Lung microvascular endothelial cell (primary cell): Measurements from ENCODE around the gene CBFA2T3. TPM values are rescaled to one million over a fixed set of nuclear protein-coding genes. Genes with fewer than 3 reads are reported as not detected.

Source experiments
- DNase-seq, 2 donors: peaks; one replicate each; pipeline versions ENCODE4 v3.0.0 to v3.0.0-alpha.2; 2010; ENCODE audit warnings: low read depth in 2 of 2
- total RNA-seq: library from RNA; depleted of rRNA; stranded (reverse); fragments of >200 nt; gene quantifications from 2 replicates; pipeline ENCODE4 v1.2.1, GENCODE V29; 2014

CBFA2T3 gene
- total RNA-seq, 1 donor from 2014 or later: not detected

DNA sequence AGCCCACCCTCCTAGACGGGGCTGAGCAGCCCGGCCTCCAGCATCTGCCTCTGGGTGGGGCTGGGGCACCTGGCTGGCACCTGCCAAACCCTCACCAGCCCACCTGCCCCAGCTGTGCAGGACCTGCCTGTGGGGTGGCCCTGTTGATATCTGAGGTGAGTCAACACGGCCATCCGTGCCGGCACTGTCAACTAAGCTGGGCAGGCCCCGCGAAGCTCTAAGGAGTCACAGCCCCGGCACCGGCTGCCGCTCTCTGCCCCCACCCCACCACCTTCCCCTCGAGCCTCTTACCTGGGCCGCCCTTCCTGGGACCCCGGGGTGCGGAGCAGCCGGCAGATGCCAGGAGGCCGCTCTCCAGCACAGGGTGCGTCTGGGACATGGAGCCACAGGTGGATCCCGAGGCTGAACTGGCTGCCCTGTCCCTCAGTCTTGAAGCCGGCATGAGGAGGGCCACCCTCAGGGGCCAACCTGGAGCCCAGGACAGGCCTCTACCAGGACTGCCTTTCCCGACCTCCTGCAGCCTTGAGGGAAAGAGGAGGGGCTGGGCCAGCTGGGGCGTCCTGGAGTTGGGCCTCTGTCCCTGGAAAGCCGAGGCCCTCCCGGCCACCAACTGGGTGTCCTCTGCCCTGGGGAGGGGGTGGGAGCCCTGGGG is 515 bp downstream of the CBFA2T3 start:
- DNase-seq: no peak

DNA sequence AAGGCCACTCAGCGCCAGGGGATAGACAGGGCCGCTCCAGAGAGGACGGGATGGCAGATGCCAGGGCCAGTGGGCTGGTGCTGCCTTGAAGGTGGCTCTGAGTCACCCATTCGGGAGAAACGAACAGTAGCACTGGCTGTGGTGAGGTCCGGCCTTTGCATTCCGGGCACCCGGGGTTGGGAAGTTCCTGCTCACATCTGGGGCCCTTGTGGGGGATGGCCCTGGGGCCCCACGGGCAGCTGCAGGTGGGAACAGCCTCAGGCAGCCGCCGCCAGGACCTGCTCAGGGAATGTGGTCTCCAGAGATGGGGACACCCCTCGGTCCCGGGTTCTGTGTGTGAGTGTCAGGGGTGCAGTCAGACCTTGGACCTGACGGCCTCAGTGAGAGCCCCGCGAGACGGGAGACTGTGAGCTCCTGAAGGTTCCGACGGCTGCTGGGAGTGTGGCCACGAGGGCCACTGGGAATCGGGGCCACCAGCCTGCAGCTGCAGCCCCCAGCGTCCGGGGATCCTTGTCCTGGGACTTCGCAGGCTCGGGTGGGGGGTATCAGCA is 1.4 kb downstream of the CBFA2T3 start:
- no peak for DNase-seq

DNA sequence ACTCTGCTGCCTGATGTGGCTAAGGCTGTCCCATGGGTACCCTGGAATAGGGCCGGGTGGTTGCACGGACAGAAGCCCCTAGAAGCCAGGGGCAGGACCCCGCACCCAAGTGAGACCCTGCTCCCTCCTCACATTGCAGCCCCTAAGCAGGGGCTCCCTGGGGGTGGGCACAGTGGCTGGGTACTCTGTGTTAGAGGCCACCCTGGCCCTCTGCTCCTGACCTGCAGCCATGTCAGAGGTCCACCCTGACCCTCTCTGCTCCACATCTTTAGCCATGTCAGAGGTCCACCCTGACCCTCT is 2.1 kb downstream of the CBFA2T3 start:
- no peak for DNase-seq

DNA sequence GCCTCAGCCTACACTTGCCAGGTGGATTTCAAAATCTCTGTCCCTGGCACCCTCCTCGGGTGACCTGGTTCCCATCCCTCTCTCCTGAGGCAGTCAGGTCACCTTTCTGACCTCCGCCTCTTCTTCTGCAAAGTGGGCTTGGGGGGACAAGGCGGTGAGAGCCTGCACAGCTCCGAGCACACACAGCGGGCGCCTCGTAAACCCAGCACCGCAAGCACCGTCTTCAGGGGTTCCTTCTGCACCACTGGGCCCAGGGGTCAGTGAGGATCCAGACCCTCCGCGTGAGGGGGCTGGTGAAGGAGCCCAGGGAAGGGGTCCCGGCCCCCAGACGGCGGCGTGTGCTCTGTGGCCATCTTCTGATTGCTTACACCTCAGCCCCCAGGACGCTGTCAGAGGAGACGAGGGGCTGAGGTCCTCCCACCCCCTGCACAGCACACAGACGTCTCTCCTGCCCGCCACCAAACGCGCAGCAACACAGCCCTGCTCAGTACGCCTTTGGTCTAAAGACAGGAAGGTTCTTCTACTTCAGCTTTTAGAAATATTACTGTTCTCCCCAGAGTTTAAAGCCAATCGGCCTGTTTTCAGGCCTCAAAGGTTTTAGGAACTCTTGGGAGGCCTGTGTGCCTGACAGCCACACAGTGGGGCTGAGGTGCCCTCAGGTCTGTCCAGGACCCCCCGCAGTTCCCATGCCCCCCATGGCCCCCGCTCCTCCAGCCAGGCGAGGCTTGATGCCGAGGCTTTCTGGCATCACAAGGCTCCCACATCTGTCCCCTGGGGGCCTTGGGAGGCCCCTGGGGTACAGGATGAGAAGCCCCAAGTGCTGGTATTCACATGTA is 2.7 kb downstream of the CBFA2T3 start:
- DNase-seq: no peak

DNA sequence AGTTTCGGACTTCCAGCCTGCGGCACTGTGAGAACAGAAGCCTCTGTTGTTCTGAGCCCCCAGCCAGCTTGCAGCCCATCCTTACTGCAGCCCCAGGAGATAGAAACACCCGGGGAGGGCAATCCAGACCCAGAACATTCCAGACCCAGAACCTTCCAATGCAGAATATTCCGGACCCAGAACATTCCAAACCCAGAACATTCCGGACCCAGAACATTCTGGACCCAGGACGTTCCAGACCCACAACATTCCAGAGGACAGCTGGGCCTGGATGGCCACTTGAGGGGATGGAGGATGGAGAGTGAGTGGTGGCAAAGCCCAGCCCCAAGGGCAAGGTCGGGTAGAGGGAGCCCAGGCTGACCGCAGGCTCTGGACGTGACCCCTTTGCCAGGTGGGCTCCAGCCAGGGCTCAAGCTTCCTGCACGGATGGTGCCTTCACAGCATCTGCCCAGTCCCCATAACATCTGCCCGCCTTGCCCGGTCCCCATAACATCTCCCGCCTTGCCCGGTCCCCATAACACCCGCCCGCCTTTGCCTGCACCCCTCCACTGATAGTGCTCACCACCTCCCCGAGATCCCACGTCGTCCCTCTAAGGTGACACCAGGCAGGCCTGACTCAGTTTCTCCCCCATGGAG is 3.5 kb downstream of the CBFA2T3 start:
- no peak for DNase-seq

DNA sequence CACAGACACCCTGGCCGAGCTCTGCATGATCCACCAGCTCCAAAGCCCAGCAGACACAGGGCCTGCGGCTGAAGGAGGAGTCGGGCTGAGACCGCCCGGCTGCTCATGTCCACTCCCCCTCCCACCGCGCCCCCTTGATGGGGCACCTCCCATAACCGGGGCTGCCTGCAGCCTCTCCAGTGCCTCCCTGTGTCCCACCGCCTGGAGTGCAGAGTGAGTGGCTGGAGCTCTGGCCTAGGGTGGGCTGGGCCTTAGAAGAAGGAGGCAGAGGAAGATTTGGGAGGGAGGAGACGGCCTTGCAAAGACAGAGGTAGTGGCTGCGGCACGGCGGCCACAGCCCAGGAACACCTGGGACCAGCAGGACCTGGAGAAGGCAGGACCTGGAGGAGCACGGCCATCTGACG is 4.0 kb downstream of the CBFA2T3 start:
- DNase-seq: no peak

DNA sequence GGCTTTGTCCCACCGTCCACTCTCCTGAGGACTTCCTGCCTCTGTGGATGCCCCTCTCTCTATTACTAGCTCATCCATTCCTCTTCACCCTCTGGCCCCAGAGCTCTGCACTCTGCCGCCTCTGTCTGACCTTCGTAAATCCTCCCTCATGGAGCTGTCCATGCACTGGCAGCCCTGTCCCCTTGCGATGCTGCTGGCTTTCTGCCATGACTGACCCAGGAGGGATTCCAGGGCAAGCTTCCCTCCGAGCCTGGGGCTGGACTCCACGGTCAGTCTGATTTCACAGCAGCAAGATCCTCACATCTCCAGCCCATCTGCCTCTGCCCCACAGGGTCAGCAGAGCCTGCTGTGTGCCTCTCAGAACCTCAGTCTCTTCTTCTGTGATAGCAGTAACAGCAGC is 4.7 kb downstream of the CBFA2T3 start:
- no peak for DNase-seq

DNA sequence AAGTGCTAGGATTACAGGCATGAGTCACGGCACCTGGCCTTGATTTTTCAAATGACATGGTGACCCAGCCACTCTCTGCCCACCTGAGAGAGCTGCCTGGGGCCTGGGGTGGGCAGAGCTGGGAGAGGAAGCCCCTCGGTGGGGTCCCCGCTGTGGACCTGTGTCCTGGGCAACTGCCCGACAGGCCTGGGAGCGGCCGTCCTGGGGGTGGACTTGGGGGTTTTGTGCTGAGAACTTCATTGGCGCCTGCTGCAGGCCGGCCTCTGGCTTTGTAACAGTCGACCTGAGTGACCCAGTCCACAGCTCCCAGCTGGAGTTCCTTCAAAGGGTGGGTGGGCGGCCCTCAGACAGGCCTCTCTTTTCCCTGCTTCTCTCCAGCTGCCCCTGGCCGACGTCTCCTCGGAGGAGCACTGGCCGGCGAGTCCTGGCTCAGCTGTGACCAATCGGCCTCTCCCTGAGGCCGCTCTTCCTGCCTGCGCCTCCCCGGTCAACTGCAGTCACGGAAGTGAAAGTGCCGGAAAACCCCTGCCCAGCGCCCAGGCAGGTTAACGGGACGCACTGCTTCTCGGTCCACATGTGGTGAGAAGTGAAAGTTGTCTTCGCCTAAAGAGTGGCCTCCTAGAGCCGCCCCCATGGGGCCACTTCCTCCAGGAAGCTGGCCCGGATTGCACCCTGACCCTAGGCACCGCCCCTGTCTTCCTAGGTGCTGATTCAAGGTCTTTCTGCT is 5.5 kb downstream of the CBFA2T3 start:
- DNase-seq: no peak

DNA sequence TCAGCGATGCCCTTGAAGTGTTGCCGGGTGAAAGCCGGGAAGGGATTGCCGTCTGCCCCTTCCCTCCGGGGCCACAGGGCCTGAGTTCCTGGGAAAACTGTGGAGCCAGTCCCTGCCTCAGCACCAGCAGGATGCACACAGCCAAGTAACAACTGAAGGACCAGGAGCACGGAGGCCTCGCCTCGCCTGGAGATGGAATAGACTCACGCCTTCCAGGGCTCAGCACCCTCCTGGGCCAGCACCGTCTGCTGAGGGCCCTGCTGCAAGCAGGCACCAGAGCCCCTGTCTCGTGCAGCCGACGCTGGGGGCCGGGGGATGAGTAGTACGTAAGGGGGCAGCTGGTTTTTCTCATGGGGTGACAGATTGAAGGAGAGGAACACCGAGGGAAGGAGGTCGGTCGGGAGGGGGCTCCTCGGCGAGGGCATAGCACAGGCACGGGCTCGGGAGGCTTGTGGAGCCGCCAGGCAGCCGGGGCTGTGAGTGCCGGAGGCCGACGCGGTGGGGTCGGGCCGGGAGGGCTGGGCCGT is 6.4 kb downstream of the CBFA2T3 start:
- no peak for DNase-seq

DNA sequence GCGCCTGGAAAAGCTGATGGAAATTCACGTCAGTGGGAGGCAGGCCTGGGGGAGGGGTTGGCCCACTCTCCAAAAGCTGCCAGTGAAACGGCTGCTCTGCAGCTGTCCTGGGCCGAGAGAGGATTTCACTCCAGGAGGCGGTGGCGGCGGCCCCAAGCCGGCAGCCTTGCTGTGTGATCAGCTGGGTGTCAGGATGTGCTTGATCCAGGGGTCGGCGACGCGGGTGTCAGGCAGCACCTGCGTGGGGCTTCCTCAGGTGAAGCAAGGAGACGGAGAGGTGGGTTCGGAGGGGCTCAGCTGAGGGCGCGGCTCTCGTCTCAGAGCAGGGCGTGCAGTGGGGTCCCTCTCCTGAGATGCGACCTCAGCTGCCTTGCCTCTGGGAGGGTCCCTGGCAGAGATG is 7.0 kb downstream of the CBFA2T3 start:
- DNase-seq: no peak

DNA sequence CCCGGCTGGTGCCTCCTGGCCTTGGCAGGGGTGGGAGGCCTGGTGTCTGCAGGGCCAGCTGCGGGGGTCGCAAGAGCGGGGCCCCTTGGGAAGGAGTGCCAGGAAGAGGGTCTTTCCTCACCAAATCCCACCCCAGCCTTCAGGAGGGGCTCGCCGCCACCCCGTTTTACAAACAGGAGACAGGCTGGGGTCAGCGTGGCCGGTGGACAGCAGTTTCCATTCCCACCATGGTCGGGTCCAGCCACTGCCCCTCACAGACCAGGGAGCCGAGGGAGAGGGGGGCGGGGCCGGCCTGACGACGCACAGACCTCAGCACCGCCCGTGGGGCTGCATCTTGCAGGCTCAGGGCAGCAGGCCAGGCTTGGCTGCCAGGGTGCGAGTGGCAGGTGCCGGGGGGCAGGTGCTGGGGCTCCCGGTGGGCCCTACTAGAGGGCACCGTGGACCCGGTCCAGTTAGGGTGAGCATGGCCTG is 7.6 kb downstream of the CBFA2T3 start:
- DNase-seq: no peak

DNA sequence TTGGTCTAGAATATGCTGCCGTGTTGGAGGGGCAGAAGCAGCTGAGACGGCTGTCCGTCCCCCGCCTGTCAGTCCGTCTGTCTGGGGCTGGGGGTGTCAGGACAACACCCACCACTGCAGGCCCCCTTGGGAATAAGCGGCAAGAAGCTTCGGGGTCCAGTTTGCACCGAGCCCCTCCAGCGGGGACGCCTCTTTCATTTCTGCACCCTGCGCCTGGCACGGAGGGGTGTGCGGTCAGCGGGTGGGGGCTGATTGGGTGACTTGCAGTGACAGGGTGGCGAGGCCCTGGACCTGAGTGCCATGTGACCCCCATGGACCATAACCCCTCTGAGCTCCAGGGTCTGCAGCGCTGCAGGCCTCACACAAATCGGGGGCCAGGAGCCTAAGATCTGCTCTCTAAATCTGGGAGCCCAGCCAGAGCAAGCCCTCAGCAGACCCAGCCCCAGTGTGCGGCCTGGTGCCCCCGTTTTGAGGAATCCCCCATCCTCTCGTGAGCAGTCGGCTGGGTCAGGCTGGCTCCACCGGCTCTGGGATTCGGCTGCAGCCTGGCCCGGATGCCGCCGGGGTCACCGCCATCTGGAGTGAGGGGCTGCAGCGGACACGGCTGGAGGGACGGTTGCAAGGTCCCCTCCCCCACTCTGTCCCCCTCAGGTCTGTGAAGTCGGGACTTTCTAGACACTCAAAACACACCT is 8.3 kb downstream of the CBFA2T3 start:
- no peak for DNase-seq

DNA sequence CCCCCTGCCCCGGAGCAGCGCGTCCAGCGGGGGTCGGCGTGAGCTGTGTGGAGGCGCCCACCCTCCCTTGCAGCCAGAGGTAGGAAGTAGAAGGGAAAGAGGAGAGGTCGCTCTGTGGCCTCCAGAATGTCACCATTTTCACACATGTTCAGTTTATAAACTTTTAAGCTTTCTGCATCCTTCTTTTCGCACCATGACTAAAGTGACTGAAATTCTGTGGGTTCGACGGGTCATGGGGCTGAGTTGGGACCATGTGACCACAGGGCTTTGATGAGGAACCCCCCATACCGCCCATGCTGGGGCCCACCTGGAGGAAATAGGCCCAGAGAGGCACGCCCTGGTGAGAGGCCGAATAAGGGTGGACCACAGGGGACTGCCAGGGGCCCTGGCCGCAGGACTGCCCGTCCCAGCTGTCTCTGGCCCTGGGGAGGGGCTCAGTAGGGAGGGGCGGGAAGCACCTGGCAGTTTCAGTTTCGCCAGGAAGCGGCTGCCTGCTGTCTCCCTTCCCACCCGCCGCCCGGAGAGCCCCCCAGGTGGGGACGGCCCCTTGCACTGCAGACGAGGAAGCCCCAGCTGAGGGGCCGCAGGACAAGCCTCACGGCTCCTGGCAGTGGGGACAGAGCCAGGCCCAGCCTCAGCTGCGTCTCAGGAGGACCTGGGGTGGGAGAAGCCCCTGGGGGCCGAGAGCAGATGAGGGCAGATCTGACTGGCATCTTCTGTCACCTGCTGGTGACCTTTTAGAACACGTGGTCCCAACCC is 9.0 kb downstream of the CBFA2T3 start:
- DNase-seq: peak in 1 of 2 donors; percentile 33

DNA sequence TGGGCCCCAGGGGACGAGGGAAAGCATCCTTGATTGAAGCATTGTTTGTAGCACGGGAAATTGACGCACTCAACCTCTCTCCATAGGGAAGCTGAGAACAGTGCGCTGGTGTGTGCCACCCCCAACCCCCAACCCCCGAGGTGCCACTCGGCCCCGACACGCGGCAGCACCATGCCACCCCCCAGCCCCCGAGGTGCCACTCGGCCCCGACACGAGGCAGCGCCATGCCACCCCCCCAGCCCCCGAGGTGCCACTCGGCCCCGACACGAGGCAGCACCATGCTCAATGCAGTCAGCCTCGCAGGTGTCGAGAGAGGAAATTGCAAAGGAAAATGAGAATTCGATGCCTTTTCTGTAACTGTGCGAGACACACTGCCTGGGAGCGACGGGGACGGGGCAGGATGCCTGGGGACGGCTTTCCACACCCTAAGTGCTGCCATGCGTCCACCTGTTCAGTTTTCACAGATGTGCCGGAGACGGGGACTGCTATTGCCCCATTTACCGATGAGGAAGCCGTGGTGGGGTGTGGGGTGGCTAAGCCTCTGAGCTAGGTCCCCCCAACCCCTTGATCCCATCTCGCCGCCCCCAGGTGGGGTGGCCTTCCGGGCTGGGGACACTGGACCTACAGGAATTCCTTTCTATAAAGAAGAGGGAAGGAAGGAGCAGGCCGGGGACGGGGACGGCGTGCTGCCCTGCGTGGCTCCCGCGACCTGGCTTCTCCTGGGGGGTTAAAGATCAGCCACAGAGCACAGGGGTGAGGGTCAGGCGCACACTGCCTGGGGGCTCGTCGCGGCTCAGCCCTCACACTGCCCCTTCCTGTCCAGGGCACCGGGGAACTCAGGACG is 9.8 kb downstream of the CBFA2T3 start:
- DNase-seq: no peak

DNA sequence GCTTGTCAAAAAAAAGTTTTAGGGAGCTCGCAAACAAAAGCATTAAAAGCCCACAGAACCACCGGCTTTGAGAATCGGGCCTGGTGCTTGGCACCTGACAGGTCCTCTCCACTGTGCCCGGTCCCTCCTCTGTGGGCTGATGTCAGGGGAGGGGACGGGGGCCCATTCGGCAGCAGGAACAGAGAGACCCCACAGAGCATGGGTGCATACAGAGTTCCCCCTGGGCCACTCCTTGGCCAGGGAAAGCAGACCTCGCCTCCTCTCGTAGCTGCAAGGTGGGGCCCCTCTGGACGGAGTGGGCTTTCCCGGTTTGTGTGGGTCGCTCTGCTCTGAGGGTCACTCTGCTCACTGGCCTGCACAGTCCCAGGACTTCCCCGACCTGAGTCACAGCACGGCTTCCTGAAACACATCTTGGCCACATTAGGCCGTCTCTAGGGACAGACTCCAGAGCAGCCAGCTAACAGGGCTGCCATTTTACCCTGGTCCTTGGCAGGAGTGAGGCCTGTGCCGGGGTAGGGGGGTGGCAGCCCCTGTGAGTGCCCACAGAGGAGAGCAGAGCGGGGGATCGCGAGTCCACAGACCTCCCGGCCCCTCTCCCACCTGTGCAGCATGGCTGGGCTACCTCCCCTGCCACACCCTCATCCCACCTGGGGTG is 11.1 kb downstream of the CBFA2T3 start:
- no peak for DNase-seq

DNA sequence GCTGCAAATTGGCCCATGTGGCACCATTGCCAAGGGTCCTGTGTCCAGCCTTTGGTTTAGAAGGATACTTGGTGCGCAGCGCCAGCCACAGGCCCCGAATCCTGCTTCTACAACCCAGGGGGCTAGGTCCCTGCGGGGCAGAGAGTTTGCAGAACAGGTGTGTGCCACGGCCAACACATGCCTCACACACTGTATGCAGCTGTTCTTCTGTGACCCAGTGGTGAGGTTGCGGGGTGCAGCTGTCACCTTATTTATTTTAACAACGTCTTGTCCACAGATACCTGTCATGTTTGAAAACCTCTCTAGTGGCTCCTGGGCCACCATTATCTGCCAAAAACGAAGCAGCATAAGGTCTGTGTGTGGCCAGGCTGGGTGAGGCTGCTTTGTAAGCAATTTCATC is 11.6 kb downstream of the CBFA2T3 start:
- DNase-seq: no peak

DNA sequence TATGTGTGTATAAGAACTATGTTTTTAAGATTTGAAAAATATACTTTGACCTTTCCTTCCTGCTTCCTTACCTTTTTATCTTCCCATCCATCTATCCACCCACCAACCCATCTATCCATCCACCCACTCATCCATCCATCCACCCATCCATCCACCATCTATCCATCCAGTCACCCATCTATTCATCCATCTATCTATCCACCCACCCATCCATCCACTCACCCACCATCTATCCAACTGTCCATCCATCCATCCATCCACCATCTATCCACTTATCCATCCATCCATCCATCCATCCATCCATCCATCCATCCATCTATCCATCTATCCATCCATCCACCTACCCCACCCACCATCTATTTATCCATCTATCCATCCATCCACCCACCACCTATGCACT is 12.4 kb downstream of the CBFA2T3 start:
- DNase-seq: no peak

DNA sequence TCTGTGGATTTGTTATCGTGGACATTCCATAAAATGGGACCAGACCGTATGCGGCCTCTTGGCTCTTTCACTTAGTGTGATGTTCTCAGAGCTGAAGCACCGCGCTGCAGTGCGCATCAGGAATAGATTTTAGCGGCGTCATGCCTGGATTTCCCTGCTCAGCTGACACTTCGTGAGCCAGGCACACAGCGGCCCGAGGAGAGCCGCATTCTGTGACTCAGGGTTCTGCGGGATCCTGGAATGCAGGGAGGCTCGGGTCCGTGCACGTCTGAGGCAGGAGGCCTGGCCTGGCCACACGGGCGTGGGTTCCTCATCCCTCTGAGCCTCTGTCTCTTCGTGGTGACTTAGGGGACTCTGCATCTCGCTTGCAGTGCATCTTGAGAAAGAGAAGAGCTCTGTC is 13.4 kb downstream of the CBFA2T3 start:
- DNase-seq: no peak
